NK-92 treated with Interleukin-12 subunit alpha and Interleukin-12 subunit beta, amount 100 ng/mL, for 24 hours (cell line): ENCODE measurements around the gene HERC5.
"Not testable (repeated sequence)": the region's sequence is repeated elsewhere in the genome, so short reads cannot be mapped to it uniquely, and the experiment has no call there.

Experiments used
- DNase-seq: peaks from one replicate; lab custom pipeline; 2025; lab: John Stamatoyannopoulos, UW

HERC5 gene

DNA sequence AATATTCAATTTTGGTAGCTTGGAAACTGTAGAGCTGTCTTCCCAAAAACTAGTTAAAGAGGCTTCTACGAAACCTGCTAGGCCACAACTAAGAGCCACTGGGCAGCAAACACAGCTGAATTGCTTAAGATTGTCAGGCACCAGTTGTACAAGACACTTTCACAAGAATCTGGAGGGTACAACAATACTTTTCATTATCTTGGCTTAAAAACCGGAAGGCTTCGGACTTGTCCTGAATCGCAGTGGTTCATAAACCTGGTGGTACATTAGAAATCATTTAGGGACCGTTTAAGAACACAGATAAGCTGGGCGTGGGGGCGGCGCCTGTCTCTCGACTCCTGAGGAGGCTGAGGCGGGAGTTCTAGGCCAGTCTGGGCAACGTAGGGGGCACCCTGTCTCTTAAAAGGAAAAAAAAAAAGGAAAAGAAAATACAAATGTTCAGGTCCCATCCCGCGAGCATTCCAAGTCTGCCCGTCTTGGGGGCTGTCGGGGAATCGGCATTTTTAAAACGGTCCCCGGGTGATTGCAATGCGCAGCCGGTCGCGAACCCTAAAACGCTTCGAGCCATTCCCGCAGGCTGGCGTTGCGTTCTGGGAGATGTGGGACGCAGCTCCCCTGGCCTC lies 65.9 kb downstream of the HERC5 start:
- DNase-seq = no peak

GRCh38 chr4:88523325-88524129 lies 66.6 kb downstream of the HERC5 start, which contains the start of gene PYURF:
Gene PYURF, minus strand, starts transcription at chr4:88523776. Its CDS starts 76 bp downstream, at chr4:88523700.
- peak; percentile 47 for DNase-seq

- no peak for DNase-seq
Measured at GRCh38 chr4:88524171-88524570, 67.3 kb downstream of the HERC5 start.

GRCh38 chr4:88526221-88526815 lies 69.4 kb downstream of the HERC5 start:
- DNase-seq = no peak

GRCh38 chr4:88527787-88528186 lies 70.9 kb downstream of the HERC5 start:
- DNase-seq = no peak

DNA sequence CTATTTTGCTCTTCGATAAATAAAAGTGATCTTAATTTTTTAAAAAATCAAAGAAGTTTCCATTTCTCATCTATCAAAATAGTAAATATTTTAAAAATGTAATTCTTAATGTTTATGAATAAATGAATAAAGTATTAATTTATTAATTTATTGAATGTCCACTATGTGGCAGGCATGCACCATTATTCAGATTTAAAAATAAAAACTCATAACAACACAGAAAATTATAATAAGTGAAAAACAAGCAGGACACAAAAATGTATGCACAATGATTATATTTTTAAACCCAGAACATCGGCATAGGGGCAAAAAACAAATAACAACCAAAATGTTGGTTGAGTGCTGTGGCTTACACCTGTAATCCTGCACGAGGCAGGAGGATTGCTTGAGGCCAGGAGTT lies 71.9 kb downstream of the HERC5 start:
- DNase-seq = no peak

- DNase-seq = no peak
Measured at GRCh38 chr4:88531549-88531948, 74.6 kb downstream of the HERC5 start.

DNA sequence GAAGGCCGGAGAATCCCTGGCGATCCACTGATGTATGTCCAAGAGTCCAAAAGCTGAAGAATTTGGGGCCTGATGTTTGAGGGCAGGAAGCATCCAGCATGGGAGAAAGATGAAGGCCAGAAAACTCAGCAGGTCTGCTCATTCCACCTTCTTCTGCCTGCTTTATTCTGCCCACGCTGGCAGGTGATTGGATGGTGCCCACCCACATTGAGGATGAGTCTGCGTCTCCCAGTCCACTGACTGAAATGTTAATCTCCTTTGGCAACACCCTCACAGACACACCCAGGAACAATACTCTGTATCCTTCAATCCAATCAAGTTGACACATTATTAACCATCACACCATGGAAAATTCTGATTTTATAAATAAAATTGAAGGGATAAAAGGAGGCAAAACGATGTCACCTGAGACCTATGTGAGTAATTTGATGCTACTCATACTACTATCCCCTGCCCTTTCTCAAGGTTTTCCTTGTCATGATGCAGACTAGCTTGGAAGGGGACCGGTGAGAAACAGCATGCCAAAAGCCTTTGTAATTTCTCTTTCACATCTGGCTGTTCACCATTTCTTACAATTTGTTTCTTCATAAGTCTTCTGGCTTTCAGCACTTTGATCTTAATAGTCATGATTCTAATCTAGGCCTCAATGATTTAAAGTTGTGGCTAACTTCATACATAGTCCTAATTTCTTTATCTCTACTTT lies 76.3 kb downstream of the HERC5 start:
- DNase-seq = no peak

- DNase-seq = no peak
Measured at GRCh38 chr4:88533937-88534750, 77.2 kb downstream of the HERC5 start.

DNA sequence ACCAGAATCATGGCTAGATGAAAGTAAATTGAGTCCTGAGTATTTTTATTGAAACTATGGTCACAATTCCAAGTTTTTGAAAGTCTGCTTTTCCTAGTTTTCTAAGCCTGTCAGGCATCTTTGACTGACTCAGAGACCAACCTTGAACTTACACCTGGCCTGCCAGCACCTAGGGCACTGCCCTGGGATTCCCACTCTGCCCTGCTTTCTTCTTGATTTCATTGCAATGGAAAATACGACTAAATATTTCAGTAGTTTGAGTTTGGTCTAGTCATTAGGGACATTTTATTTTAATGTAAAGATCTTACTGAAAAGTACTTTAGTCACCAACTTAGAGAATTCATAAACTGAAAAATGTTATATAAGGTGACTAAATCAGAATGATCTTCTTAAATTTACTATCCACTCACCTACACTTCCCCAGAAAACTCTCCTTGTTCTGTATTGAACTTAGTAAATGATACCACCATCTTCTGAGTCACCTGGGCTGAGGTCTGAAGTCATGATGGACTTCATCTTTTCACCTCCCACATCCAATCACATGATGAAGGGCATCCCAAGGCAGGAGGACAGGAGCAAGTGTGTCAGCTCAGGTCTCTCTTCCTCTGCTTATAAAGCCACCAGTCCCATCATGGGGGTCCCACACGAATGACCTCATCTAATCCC lies 78.3 kb downstream of the HERC5 start:
- DNase-seq = no peak

DNA sequence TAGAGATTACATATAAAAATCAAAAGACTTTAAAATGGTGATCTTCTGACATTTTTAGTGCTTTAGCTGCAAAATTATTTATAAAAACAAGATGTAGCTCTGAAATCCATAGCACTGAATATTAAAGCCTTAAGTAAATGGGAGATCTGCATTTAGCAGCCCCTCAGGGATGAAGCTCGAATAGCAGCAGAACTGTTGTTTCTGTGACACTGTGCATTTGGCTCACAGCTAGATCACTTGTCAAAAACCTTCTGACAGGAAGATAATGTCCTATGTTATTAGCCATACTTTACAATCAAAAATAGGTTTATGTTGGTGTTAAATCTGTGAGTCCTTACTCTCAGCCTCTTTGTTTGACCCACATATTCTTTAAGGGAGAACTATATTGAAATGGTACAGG lies 80.8 kb downstream of the HERC5 start:
- no peak for DNase-seq

- not testable (repeated sequence) for DNase-seq
Measured at GRCh38 chr4:88539322-88540068, 82.6 kb downstream of the HERC5 start.

DNA sequence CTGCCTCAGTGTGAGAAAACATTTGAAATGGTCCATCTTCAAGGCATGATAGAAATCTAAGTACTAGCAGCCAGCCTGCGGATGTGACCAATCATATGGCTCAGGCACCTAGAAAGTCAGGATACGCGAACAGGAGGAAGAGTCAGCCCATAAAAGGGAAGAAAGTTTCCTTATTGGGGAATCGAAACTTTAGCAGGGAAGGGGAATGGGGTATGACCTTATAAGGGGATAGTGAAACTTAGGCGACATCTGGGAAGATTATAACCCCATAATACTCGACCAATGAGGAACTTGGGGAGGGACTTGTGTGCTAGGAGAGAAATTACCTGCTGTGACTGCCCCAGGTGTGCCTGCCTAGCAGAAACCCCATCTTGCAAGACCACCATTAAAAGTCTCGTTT lies 92.9 kb downstream of the HERC5 start:
- no peak for DNase-seq
